Lower leg skin (tissue), 3 donors: Measurements from ENCODE around the gene JADE3.

Source experiments
- POLR2A ChIP-seq, 2 donors: fragments of 450-650 bp; IDR thresholded peaks; one replicate each; pipeline ENCODE4 v1.6.1; 2016 to 2017; ENCODE audit warnings: antibody characterized with exemption in 2 of 2, mild to moderate bottlenecking in 1 of 2, moderate library complexity in 1 of 2
- TF ChIP-seq, protein P1 (sequence below), 3 donors: fragments of 450-650 bp; IDR thresholded peaks; one replicate each; pipeline ENCODE4 v1.5.1; 2016; ENCODE audit warnings: antibody characterized with exemption in 3 of 3, mild to moderate bottlenecking in 3 of 3, moderate library complexity in 2 of 3

DNA sequence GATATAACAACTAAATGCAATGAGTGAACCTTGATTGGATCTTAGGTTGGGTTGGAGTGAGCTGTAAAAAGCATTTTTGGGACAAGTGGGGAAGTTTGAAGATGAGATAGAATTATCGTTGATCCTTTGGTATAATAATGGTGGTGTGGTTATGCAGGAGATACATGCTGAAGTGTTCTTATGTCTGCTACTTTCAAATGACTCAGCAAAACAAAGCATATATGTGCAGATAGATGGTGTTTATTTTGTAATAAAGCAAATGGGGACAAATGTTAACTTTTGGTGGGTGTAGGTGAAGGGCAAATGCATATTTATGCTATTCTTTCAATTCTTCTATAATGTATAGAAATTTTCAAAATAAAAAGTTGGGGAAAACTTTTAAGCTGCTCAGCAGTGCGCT is 49.1 kb upstream of the JADE3 start:
- TF ChIP-seq, protein P1, sequence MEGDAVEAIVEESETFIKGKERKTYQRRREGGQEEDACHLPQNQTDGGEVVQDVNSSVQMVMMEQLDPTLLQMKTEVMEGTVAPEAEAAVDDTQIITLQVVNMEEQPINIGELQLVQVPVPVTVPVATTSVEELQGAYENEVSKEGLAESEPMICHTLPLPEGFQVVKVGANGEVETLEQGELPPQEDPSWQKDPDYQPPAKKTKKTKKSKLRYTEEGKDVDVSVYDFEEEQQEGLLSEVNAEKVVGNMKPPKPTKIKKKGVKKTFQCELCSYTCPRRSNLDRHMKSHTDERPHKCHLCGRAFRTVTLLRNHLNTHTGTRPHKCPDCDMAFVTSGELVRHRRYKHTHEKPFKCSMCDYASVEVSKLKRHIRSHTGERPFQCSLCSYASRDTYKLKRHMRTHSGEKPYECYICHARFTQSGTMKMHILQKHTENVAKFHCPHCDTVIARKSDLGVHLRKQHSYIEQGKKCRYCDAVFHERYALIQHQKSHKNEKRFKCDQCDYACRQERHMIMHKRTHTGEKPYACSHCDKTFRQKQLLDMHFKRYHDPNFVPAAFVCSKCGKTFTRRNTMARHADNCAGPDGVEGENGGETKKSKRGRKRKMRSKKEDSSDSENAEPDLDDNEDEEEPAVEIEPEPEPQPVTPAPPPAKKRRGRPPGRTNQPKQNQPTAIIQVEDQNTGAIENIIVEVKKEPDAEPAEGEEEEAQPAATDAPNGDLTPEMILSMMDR (IDR thresholded peaks at IDR 0.05): no peak
- TF ChIP-seq POLR2A (IDR thresholded peaks at IDR 0.05): no peak
